ENCODE measurements around the gene IL16. TPM values are rescaled to one million over a fixed set of nuclear protein-coding genes. Genes with fewer than 3 reads are reported as not detected.

Gene IL16
- total RNA-seq, 1 donor, result 89.8 TPM

- H3K27me3 ChIP-seq (ENCODE audit: insufficient read depth, low read length), result peaks cover 5% of the 10 kb centered on the region
- H3K9me3 ChIP-seq (ENCODE audit: low read depth, low read length), result no peaks in the 10 kb centered on the region
- H3K4me1 ChIP-seq (ENCODE audit: insufficient read depth, low read length), result no peaks in the 10 kb centered on the region
- no peak overlapping the region for H3K4me3 ChIP-seq (ENCODE audit: low read length)
Measured at GRCh38 chr15:81254277-81254915, 57.7 kb downstream of the IL16 start.

- Histone ChIP-seq H3K9me3 (ENCODE audit: low read depth, low read length) (no peaks in the 10 kb centered on the region), H3K4me3 (ENCODE audit: low read length) (no peak overlapping the region), H3K4me1 (ENCODE audit: insufficient read depth, low read length) (no peaks in the 10 kb centered on the region), H3K27me3 (ENCODE audit: insufficient read depth, low read length) (peaks cover 5% of the 10 kb centered on the region)
Measured at GRCh38 chr15:81254916-81255290, 58.2 kb downstream of the IL16 start.

GRCh38 chr15:81255315-81255957, 58.8 kb downstream of the IL16 start:
- Histone ChIP-seq H3K27me3 (ENCODE audit: insufficient read depth, low read length) (peaks cover 5% of the 10 kb centered on the region), H3K9me3 (ENCODE audit: low read depth, low read length) (no peaks in the 10 kb centered on the region), H3K4me3 (ENCODE audit: low read length) (no peak overlapping the region), H3K4me1 (ENCODE audit: insufficient read depth, low read length) (no peaks in the 10 kb centered on the region)

GRCh38 chr15:81255958-81256320, 59.3 kb downstream of the IL16 start:
- Histone ChIP-seq H3K9me3 (ENCODE audit: low read depth, low read length) (no peaks in the 10 kb centered on the region), H3K4me3 (ENCODE audit: low read length) (no peak overlapping the region), H3K4me1 (ENCODE audit: insufficient read depth, low read length) (no peaks in the 10 kb centered on the region), H3K27me3 (ENCODE audit: insufficient read depth, low read length) (peaks cover 5% of the 10 kb centered on the region)

DNA sequence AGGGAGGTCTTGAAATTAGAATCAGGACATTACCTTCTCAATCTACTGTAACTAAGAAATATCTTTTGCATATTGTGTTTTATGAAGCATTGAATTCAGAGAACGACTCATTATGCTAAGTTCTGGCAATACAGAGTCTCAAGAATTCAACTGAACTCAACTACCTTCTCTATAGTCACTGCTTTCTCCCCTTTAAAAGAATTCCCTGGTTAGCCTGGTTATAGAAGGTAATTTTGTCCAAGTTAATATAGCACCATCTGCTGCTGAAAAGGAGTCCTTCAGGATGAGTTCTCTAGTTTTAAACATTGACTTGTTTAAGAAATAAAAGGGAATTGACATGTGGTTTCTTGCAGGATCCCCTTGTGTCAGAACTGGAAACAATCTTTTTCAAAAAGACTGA, 60.2 kb downstream of the IL16 start:
- Histone ChIP-seq H3K4me3 (ENCODE audit: low read length) (no peak overlapping the region), H3K4me1 (ENCODE audit: insufficient read depth, low read length) (no peaks in the 10 kb centered on the region), H3K9me3 (ENCODE audit: low read depth, low read length) (no peaks in the 10 kb centered on the region), H3K27me3 (ENCODE audit: insufficient read depth, low read length) (peaks cover 5% of the 10 kb centered on the region)

GRCh38 chr15:81257435-81257834, 60.8 kb downstream of the IL16 start:
- no peaks in the 10 kb centered on the region for H3K9me3 ChIP-seq (ENCODE audit: low read depth, low read length)
- no peak overlapping the region for H3K4me3 ChIP-seq (ENCODE audit: low read length)
- H3K27me3 ChIP-seq (ENCODE audit: insufficient read depth, low read length), result peaks cover 5% of the 10 kb centered on the region
- H3K4me1 ChIP-seq (ENCODE audit: insufficient read depth, low read length), result no peaks in the 10 kb centered on the region

DNA sequence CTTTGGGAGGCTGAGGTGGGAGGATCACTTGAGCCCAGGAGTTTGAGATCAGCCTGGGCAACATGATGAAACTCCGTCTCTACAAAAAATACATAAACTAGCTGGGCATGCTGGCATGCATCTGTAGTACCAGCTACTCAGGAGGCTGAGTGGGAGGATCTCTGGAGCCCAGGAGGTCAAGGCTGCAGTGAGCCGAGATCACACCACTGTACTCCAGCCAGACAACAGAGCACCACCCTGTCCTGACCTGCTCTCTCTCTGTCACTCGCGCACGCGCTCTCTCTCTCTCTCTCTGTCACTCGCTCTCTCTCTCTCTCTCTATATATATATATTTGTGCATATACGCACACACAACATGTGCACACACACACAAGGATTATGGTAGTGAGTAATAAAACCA, 61.8 kb downstream of the IL16 start:
- no peaks in the 10 kb centered on the region for H3K9me3 ChIP-seq (ENCODE audit: low read depth, low read length)
- H3K4me1 ChIP-seq (ENCODE audit: insufficient read depth, low read length), result no peaks in the 10 kb centered on the region
- H3K4me3 ChIP-seq (ENCODE audit: low read length), result no peak overlapping the region
- peaks cover 5% of the 10 kb centered on the region for H3K27me3 ChIP-seq (ENCODE audit: insufficient read depth, low read length)

DNA sequence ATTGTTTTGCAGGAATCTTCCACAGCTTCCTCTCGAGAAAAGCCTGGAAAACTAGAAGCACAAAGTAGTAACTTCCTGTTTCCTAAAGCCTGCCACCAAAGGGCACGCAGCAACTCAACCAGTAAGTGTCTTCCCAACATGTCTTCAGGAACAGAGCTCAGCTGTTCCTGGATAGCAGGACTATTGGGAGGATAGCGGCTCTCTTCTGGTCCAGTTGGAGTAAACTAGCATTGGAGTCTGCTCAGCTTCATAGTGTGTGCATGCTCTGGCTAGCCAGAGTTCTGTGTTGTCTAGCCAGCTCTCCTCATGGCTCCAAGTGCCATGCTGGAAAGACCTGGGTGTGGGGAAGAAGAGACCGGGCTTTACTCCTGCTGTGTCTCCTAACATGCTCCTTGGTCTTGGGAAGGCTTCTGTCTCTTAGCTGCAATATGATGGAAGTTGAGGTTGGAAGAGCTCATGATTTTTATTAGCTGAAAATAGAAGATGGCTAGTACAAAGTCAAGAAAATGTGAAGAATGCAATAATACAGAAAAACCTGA, 63.1 kb downstream of the IL16 start:
- Histone ChIP-seq H3K4me3 (ENCODE audit: low read length) (no peak overlapping the region), H3K27me3 (ENCODE audit: insufficient read depth, low read length) (peaks cover 5% of the 10 kb centered on the region), H3K9me3 (ENCODE audit: low read depth, low read length) (no peaks in the 10 kb centered on the region), H3K4me1 (ENCODE audit: insufficient read depth, low read length) (no peaks in the 10 kb centered on the region)

DNA sequence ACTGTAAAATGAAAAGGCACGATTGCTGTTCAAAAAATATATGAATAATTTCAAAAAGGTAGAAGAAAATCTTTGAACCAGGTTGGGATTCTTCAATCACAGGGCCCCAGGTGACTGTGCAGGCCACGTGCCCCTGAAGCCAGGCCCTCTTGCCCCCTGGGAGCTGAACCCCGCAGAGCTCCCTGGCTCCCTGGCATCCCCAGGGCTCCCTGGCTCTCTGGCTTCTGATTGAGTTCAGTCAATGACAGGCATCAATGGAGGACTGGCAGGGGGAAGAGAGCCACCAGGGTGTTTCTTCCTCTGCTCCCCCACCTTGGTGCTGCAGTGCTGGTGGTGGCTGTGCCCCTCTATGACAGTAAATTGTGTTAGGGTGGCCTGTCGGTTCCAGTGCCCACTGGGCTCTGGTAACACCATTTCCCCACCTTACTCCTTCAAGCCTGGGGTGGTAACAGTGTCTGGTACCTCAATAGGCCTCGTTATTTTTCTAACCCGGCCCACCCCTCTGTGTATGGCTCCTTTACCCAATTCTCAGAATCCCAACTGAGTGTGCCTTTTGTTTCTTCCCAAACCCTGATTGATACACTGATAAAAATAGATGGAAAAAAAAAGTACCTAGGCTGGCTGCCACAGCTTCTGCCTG, 64.6 kb downstream of the IL16 start:
- peaks cover 5% of the 10 kb centered on the region for H3K27me3 ChIP-seq (ENCODE audit: insufficient read depth, low read length)
- H3K9me3 ChIP-seq (ENCODE audit: low read depth, low read length), result no peaks in the 10 kb centered on the region
- H3K4me3 ChIP-seq (ENCODE audit: low read length), result no peak overlapping the region
- peaks cover 11% of the 10 kb centered on the region for H3K4me1 ChIP-seq (ENCODE audit: insufficient read depth, low read length)

- H3K9me3 ChIP-seq (ENCODE audit: low read depth, low read length), result no peaks in the 10 kb centered on the region
- H3K4me3 ChIP-seq (ENCODE audit: low read length), result no peak overlapping the region
- no peaks in the 10 kb centered on the region for H3K27me3 ChIP-seq (ENCODE audit: insufficient read depth, low read length)
- peaks cover 12% of the 10 kb centered on the region for H3K4me1 ChIP-seq (ENCODE audit: insufficient read depth, low read length)
Measured at GRCh38 chr15:81263477-81263876, 66.8 kb downstream of the IL16 start.

GRCh38 chr15:81264072-81264857, 67.6 kb downstream of the IL16 start:
- Histone ChIP-seq H3K9me3 (ENCODE audit: low read depth, low read length) (no peaks in the 10 kb centered on the region), H3K4me3 (ENCODE audit: low read length) (no peak overlapping the region), H3K4me1 (ENCODE audit: insufficient read depth, low read length) (peaks cover 17% of the 10 kb centered on the region), H3K27me3 (ENCODE audit: insufficient read depth, low read length) (no peaks in the 10 kb centered on the region)

GRCh38 chr15:81265256-81265943, 68.7 kb downstream of the IL16 start:
- Histone ChIP-seq H3K4me3 (ENCODE audit: low read length) (no peak overlapping the region), H3K27me3 (ENCODE audit: insufficient read depth, low read length) (no peaks in the 10 kb centered on the region), H3K4me1 (ENCODE audit: insufficient read depth, low read length) (peaks cover 20% of the 10 kb centered on the region), H3K9me3 (ENCODE audit: low read depth, low read length) (no peaks in the 10 kb centered on the region)

DNA sequence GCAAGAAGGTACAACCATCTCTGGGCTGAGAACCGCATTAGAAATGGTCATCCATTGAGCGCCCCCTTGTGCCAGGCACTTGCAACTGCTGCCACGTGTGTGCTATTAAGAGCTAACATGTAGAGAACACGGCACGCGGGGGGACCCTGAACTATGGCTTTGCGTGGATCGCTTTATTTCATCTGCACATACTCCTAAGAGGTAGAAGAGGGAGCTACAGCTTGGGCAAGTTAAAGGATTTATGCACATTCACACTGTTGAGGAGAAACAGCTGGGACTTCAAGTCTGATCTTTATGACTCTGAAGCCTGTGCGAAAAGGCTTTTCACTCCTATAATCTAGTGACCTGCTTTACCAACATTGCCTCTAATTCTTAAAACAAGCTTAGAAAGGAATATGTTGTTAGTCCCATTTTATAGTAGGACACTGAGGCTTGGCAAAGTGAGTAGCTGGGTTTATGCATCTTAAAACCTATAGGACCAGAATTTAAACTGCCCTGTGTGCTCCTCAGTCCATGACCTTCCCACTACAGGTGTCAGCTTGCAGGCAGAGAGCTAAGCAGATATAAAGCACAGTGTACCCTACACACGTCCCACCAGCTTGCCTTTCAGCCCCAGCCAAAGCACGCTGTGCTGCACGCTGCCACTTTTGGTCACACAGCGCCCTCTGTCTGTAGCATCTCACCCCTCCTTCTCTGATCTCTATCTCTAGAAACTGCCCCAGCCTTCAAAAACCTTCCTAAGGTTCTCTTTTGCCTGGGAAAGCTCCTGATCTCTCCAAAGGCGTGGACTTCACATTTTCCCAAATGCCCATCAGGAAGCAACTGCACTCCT, 69.5 kb downstream of the IL16 start:
- Histone ChIP-seq H3K4me3 (ENCODE audit: low read length) (no peak overlapping the region), H3K27me3 (ENCODE audit: insufficient read depth, low read length) (no peaks in the 10 kb centered on the region)

GRCh38 chr15:81268340-81268739, 71.7 kb downstream of the IL16 start:
- no peaks in the 10 kb centered on the region for H3K9me3 ChIP-seq (ENCODE audit: low read depth, low read length)
- no peak overlapping the region for H3K4me3 ChIP-seq (ENCODE audit: low read length)
- peaks cover 20% of the 10 kb centered on the region for H3K4me1 ChIP-seq (ENCODE audit: insufficient read depth, low read length)
- H3K27me3 ChIP-seq (ENCODE audit: insufficient read depth, low read length), result no peaks in the 10 kb centered on the region

More for the DNA sequence above, 69.5 kb downstream of the IL16 start:
- no peaks in the 10 kb centered on the region for H3K9me3 ChIP-seq (ENCODE audit: low read depth, low read length)
- peaks cover 20% of the 10 kb centered on the region for H3K4me1 ChIP-seq (ENCODE audit: insufficient read depth, low read length)
